ENCODE results near the gene BCAS3.

- TF ChIP-seq CTCF (IDR thresholded peaks at IDR 0.05) (no peak), EZH2 (IDR thresholded peaks at IDR 0.05; ENCODE audit: borderline replicate concordance, insufficient read depth, low read depth, low read length, poor library complexity, severe bottlenecking) (no peak)
These were observed 544.2 kb downstream of the BCAS3 start for GRCh38 chr17:61221597-61222471.
